ENCODE results near the gene UBE2L6. TPM values are rescaled to one million over a fixed set of nuclear protein-coding genes. Genes with fewer than 3 reads are reported as not detected.
A peak's percentile ranks its signal among the peaks of the same experiment; 100 is the strongest.

UBE2L6 gene
- total RNA-seq, 1 experiment from 2014 or later, result 30.4 TPM

GRCh38 chr11:57551941-57552340 is 15.5 kb downstream of the UBE2L6 start:
- H3K27me3 ChIP-seq (replicated peaks; ENCODE audit: insufficient read depth, low read depth, low read length, poor library complexity), result no peaks in the 10 kb centered on the region
- TF ChIP-seq EZH2 (IDR thresholded peaks at IDR 0.05; ENCODE audit: borderline replicate concordance, low read depth, low read length, poor library complexity, severe bottlenecking) (no peak), CTCF (conservative IDR thresholded peaks at IDR 0.05; ENCODE audit: low read depth, low read length) (no peak)
- ChIA-PET CTCF (no interaction called here), POLR2A (ENCODE audit: low non-redundant PET) (no interaction called here)
- no peaks in the 10 kb centered on the region for H3K36me3 ChIP-seq (ENCODE audit: insufficient read depth, low read length, poor library complexity, severe bottlenecking)
- no peaks in the 10 kb centered on the region for H3K9me3 ChIP-seq (ENCODE audit: low read depth, low read length, poor library complexity, severe bottlenecking)
- no peak for DNase-seq (ENCODE audit: low spot score)
- intact Hi-C loops (cut with micrococcal nuclease; ENCODE audit: unreplicated experiment), result no loop called here
- BruUV-seq (replicated peaks), result TSS peak; percentile 66
- H3K4me1 ChIP-seq (ENCODE audit: insufficient read depth, low read length, poor library complexity, severe bottlenecking), result no peaks in the 10 kb centered on the region
- no peak overlapping the region for H3K4me3 ChIP-seq (ENCODE audit: low read depth, low read length, poor library complexity, severe bottlenecking)
- H3K27ac ChIP-seq (ENCODE audit: low read depth, low read length, poor library complexity, severe bottlenecking), result no peak overlapping the region

- Histone ChIP-seq H3K9me3 (ENCODE audit: low read depth, low read length, poor library complexity, severe bottlenecking) (no peaks in the 10 kb centered on the region), H3K27ac (ENCODE audit: low read depth, low read length, poor library complexity, severe bottlenecking) (no peak overlapping the region), H3K4me3 (ENCODE audit: low read depth, low read length, poor library complexity, severe bottlenecking) (no peak overlapping the region), H3K36me3 (ENCODE audit: insufficient read depth, low read length, poor library complexity, severe bottlenecking) (no peaks in the 10 kb centered on the region), H3K4me1 (ENCODE audit: insufficient read depth, low read length, poor library complexity, severe bottlenecking) (no peaks in the 10 kb centered on the region), H3K27me3 (replicated peaks; ENCODE audit: insufficient read depth, low read depth, low read length, poor library complexity) (no peaks in the 10 kb centered on the region)
- TF ChIP-seq EZH2 (IDR thresholded peaks at IDR 0.05; ENCODE audit: borderline replicate concordance, low read depth, low read length, poor library complexity, severe bottlenecking), result no peak
- TF ChIP-seq CTCF (conservative IDR thresholded peaks at IDR 0.05; ENCODE audit: low read depth, low read length), result no peak
- ChIA-PET CTCF (no interaction called here), POLR2A (ENCODE audit: low non-redundant PET) (no interaction called here)
- no peak for DNase-seq (ENCODE audit: low spot score)
- BruUV-seq (replicated peaks), result no TSS peak
- intact Hi-C loops (cut with micrococcal nuclease; ENCODE audit: unreplicated experiment), result no loop called here
Measured at GRCh38 chr11:57549983-57550382, 17.5 kb downstream of the UBE2L6 start.

GRCh38 chr11:57547854-57548377 is 19.6 kb downstream of the UBE2L6 start:
- no peaks in the 10 kb centered on the region for H3K9me3 ChIP-seq (ENCODE audit: low read depth, low read length, poor library complexity, severe bottlenecking)
- H3K27ac ChIP-seq (ENCODE audit: low read depth, low read length, poor library complexity, severe bottlenecking), result no peak overlapping the region
- no peak for TF ChIP-seq EZH2 (IDR thresholded peaks at IDR 0.05; ENCODE audit: borderline replicate concordance, low read depth, low read length, poor library complexity, severe bottlenecking)
- no peaks in the 10 kb centered on the region for H3K27me3 ChIP-seq (replicated peaks; ENCODE audit: insufficient read depth, low read depth, low read length, poor library complexity)
- no peaks in the 10 kb centered on the region for H3K36me3 ChIP-seq (ENCODE audit: insufficient read depth, low read length, poor library complexity, severe bottlenecking)
- POLR2A ChIA-PET (ENCODE audit: low non-redundant PET), result interaction anchor here (0.6 kb wide), 1 partner anchor 1026 kb away, joined by 7 read pairs; no protein-coding TSS in a partner anchor
- no TSS peak for BruUV-seq (replicated peaks)
- H3K4me3 ChIP-seq (ENCODE audit: low read depth, low read length, poor library complexity, severe bottlenecking), result no peak overlapping the region
- intact Hi-C loops (cut with micrococcal nuclease; ENCODE audit: unreplicated experiment), result no loop called here
- CTCF ChIA-PET, result no interaction called here
- H3K4me1 ChIP-seq (ENCODE audit: insufficient read depth, low read length, poor library complexity, severe bottlenecking), result no peaks in the 10 kb centered on the region
- no peak for DNase-seq (ENCODE audit: low spot score)

- H3K4me3 ChIP-seq (ENCODE audit: low read depth, low read length, poor library complexity, severe bottlenecking), result no peak overlapping the region
- H3K9me3 ChIP-seq (ENCODE audit: low read depth, low read length, poor library complexity, severe bottlenecking), result no peaks in the 10 kb centered on the region
- CTCF ChIA-PET, result no interaction called here
- intact Hi-C loops (cut with micrococcal nuclease; ENCODE audit: unreplicated experiment), result no loop called here
- no peak overlapping the region for H3K27ac ChIP-seq (ENCODE audit: low read depth, low read length, poor library complexity, severe bottlenecking)
- no peaks in the 10 kb centered on the region for H3K27me3 ChIP-seq (replicated peaks; ENCODE audit: insufficient read depth, low read depth, low read length, poor library complexity)
- peak; percentile 40 for DNase-seq (ENCODE audit: low spot score)
- POLR2A ChIA-PET (ENCODE audit: low non-redundant PET), result no interaction called here
- TF ChIP-seq EZH2 (IDR thresholded peaks at IDR 0.05; ENCODE audit: borderline replicate concordance, low read depth, low read length, poor library complexity, severe bottlenecking) (no peak), CTCF (conservative IDR thresholded peaks at IDR 0.05; ENCODE audit: low read depth, low read length) (0 out of 2 replicates have a peak, but pooled peaks have one; percentile 17)
- no TSS peak for BruUV-seq (replicated peaks)
- no peaks in the 10 kb centered on the region for H3K4me1 ChIP-seq (ENCODE audit: insufficient read depth, low read length, poor library complexity, severe bottlenecking)
- H3K36me3 ChIP-seq (ENCODE audit: insufficient read depth, low read length, poor library complexity, severe bottlenecking), result no peaks in the 10 kb centered on the region
Measured at GRCh38 chr11:57546869-57547475, 20.5 kb downstream of the UBE2L6 start.
